ENCODE measurements around the gene FAM184B.

The FAM184B gene

DNA sequence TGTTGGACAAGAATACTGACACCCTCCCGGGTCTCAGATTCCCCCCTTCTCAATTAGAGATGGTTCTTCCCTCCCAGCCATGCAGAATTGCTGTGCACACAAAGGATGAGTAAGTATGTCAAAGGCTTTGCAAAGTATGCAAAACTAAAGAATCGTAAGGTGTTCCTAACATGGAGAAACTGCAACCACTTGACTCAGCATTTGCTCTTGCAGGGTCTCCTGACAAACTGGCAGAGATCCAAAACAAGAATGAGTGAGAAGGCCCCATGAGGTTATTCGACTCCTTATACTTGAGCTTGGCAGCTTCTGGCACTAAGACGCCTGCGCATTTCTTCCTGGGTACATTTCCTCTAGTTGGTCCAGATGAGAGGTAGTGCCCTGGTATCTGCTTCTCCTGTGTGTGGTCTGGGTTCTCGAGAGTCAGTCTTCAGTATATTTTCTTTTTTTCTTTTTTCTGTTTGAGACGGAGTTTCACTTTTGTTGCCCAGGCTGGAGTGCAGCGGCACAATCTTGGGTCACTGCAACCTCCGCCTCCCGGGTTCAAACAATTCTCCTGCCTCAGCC, 8.2 kb downstream of the FAM184B start:
- no peak for DNase-seq (ENCODE audit: low read depth)

DNA sequence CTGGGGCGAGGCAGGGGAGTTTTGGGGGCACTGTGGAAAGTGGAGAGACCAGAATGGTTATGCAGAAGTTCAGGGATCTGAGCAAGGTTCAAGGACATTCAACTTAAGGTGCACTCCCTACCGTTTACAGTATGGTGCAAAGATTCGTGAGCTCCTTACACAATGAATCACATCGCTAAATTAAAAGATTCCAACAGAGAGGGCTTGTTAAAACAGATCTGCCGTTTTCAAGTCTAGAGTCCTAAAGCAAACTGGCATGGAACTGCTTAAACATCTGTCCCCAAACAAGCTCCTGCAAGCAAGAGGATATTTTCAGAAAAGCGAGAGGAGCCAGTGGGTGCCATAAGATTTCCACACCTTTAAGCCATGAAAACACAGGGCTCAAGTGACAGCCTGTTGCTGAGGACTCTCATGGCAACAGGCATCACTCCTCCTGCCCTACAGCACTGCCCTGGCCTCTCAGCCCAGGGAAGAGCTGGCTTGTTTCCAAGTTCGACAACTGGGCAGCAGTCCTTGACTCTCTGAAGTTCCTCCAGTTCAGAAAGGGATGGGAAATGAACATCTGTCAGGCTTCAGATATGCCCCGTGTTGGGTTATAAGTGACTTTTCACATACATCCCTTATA, 10.0 kb downstream of the FAM184B start:
- no peak for DNase-seq (ENCODE audit: low read depth)

DNA sequence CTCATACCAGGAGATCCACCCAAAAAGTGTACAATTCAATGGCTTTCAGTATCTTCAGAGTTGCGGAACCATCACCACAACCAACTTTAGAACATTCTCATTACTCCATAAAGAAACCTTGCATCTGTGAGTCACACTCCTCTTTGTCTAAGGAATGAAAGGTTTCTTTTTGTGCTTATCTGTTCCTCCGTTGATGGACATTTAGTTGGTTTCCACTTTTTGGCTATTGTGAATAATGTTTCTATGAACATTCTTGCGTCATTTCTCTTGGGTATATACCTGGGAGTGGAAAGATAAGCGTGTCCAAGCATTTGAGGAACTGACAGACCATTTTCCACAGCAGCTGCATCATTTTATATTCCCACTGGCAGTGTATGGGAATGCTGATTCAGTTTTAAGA, 10.6 kb downstream of the FAM184B start:
- DNase-seq (ENCODE audit: low read depth): no peak

DNA sequence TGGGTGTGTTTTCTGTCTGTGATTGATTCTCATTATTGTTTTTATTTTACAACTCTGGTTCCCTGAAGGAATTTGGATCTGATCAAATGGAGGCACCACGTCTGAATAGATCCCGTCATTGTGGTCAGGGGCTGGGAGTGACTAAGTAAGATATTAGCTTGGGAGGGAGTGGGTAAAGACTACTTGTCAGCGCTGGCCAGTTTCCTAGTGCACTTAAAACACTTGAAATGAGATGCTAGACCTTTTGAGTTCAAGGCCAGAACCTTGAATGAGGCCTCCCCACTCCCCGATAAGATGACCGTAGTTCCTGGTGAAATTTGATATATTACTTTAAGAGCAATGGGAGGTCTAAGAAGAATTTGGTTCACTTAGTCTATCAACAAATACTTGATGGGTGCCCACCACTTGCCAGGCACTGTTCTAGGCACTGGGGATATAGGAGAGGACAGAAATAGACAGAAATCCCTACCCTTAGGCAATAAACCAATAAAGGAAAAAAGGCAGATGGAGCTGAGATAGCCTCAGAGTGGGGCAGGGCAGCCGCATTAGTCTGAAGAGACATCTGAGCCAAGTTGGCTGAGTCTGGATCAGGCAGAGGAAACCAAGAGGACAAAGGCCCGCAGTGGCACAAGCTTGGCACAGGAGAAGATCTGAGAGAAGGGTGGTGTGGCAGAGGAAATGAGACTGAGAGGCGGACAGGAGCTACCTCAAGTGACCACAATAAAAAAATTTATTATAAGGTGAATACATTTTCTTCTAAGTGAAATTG, 11.8 kb downstream of the FAM184B start:
- no peak for DNase-seq (ENCODE audit: low read depth)

DNA sequence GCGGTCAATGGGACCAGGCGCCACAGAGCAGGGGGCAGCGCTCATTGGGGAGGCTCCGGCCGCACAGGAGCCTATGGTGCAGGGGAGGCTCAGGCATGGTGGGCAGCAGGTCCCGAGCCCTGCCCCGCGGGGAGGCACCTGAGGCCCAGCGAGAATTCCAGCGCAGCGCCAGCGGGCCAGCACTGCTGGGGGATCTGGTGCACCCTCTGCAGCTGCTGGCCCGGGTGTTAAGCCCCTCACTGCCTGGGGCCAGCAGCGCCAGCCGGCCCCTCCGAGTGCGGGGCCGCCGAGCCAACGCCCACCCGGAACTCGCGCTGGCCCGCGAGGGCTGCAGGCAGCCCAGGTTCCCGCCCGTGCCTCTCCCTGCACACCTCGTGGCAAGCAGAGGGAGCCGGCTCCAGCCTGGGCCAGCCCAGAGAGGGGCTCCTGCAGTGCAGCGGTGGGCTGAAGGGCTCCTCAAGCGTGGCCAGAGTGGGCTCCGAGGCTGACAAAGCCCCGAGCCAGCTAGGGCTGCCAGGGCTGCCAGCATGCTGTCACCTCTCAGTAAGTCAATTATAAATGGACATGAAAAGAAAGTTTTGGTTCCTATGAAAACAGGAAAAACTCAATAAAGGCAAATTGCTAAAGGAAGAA, 14.5 kb downstream of the FAM184B start:
- DNase-seq (ENCODE audit: low read depth): no peak

DNA sequence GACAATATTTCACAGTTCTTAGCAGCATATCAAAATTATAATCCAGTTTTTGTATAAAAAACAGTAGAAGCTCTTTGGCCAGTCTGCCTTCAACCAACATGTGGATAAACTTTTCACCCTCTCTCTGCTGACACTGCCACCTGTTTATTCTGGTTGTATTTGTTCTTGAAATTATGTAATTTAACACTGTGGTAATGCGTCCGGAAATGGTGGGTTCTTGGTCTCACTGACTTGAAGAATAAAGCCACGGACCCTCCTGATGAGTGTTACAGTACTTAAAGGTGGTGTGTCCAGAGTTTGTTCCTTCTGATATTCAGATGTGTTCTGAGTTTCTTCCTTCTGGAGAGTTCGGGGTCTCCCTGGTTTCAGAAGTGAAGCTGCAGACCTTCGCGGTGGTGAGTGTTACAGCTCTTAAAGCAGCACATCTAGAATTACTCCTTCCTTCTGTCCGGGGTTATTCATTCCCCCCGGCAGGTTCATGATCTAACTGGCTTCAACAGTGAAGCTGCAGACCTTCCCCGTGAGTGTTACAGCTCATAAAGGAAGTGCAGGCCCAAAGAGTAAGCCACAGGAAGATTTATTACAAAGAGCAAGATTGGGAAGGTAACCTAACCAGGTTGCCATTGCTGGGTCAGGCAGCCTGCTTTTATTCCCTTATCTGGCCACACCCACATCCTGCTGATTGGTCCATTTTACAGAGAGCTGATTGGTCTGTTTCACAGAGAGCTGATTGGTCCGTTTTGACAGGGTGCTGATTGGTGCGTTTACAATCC, 15.7 kb downstream of the FAM184B start:
- no peak for DNase-seq (ENCODE audit: low read depth)

DNA sequence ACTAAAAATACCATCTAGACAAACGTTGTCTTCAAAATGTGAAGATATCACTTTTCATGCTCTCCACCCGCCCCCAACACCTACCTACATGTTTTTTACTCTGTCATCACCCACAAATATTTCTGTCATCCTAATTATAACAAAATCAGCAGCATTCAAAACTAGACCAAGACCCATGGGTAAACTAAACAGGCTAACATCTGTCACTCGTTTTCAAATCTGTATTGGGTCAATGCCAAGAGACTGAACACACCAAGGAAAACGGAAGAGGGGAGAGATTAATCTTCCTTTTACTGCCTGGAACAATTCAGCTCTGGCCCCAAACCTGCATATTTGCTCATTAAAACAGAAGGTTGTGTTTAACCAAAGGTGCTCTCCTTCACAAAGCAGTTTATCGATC, 17.5 kb downstream of the FAM184B start:
- DNase-seq (ENCODE audit: low read depth): no peak

DNA sequence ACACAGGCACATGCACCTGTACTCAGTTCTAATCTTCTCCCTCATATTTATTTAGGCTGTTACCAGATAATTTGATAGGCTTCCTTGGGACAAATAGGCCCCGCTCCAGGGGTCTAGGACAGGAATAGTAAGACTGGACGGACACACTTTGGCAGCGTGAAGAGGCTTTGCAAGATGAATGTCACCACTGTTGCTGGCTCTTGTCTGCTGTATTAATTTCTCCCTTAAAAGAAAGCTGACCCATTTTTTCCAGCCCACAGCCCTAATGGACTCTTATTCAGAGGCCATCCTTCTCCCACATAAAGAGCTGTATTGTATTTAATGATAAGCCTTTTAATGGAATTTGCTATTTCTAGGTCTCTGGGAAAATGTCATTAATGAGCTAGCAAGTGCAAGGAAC, 18.0 kb downstream of the FAM184B start:
- DNase-seq (ENCODE audit: low read depth): no peak

DNA sequence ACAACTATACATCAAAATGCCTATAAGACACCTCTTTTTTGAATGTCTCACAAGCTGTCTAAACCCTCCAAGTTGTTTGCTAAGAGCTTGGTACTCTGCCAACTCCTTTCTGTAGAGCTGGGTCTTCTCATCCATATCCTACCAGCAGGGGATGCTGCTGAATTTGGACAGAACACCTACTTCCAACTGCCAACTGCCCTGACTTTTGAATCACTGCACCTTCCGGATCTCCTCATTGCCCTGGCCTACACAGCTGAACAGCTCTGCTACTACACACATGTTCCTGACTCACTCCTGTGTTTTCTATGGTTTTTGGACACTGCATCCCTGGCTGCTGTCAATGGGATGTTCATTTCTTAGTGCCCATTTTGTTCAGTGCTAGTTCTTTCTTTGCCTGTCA, 18.7 kb downstream of the FAM184B start:
- DNase-seq (ENCODE audit: low read depth): no peak

DNA sequence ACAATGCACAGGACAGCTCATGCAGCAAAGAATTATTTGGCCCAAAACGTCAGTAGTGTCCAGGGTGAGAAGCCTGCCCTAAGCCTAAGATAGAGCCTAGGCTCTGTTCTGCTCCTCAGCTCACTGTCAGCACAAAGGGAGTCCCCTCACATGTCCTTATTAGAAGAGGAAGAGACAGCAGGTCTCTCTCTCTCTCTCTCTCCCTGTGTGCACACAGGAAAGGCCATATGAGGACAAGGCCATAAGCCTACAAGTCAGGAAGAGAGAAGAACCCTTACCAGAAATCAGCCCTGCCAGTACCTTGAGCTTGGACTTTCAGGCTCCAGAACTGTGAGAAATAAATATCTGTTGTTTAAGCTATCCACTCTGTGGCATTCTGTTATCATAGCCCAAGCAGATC, 20.4 kb downstream of the FAM184B start:
- DNase-seq (ENCODE audit: low read depth): no peak

DNA sequence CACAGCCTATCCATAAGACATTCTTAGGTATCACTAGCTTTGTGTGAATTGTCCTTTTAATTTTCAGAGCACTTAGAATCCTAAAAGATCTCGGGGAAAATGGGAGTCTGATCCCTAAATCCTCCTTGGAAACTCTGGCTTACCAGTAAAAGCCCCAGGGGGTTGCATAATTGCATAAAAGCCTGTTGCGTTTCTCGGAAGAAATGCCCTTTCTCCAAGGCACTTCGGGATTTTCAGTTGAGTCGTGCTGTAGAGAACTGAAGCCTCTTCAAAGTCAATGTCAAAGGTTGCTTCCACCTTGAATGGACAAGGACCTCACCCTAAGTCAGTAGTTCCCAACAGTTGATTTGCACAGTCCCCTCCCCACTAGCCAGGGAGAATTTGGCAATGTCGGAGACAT, 20.8 kb downstream of the FAM184B start:
- no peak for DNase-seq (ENCODE audit: low read depth)

DNA sequence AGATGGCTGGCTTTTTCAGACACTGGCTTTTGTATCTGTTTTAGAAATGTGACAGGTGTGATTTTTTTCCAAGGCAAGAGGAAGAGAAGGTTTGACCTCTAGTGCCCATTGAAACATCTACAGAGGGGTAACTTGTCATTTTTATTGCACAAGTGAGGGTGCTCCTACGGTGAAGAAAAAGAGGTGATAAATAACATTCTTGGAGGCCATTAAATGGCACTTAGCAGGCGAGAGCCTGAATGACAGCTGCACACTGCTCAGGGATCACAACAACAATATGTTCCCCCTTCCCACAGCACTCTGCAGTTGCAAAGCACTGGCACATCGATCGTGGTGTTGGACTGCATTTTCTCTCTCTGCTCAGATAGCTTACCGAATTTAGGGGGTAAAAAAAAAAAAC, 22.9 kb downstream of the FAM184B start:
- no peak for DNase-seq (ENCODE audit: low read depth)

DNA sequence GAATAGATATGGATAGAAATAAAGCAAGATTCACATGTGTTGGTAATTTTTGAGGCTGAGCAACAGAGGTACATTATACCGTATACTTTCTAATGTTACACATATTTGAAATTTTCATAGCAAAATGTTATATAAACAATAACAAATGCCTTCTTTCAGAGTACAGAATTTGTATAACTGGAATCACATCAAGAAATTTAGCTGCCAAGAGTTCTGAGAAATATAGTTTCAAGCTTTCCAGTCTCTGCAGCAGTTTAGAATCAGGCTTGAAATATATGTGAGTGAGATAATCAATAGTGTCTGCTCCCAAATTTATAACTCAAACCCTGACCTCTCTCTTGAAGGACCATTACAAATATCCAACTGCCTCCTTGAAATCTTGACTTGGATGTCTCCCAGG, 23.8 kb downstream of the FAM184B start:
- no peak for DNase-seq (ENCODE audit: low read depth)

DNA sequence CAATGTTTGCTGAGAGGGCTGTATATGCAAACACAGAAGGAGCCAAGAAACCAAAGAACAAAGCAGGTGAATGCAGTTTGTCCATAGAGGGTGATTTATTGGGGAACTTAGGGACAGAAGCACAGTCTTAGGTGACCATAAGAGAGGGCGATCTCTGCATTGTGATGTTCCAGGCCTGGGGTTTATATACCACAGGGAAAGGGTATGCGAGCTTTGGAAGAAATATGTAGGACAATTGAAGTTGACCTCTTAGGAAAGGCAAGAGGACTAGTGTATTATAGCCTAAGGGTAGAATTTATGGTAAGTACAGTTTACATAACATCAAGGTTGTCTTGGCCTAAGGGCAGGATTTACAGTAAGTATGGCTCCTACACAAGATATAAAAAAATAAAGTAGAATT, 27.8 kb downstream of the FAM184B start:
- DNase-seq (ENCODE audit: low read depth): no peak

DNA sequence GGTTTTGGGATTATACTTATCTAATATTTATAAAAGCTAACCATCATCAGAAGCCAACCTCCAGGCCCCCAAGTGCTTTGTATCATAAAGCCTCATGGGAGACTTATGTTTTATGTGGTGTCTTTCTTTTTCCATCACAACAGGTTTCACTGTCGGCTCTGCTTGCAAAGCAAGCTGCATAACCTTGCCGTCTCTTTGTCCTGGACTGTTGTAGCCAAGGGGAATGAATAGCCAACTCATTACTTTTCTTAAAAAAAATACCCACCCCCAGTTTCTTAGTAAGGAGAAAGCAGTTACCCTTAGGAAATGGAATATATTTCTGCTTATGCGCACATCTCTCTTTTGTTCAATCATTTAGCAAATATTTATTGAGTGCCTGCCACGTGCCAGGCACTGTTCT, 40.7 kb downstream of the FAM184B start:
- DNase-seq (ENCODE audit: low read depth): no peak

DNA sequence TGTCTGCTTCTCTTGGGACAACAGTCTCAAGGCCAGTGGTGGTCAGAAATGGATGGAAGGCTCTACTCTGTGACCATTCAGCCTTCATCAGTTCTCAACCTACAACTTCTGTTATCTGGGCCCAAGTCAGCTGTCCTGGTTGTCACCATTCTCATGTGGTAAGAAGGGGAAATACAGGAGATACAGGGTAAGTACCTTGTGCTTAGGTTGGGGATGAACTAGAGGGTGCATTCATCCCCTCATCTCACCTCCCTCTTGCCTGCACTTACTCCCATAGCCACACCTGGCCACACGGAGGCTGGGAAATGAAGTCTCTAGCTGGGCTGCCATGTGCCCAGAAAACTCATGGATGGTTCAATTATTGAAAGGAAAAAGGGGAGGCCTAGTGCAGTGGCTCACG, 44.9 kb downstream of the FAM184B start:
- DNase-seq (ENCODE audit: low read depth): no peak

DNA sequence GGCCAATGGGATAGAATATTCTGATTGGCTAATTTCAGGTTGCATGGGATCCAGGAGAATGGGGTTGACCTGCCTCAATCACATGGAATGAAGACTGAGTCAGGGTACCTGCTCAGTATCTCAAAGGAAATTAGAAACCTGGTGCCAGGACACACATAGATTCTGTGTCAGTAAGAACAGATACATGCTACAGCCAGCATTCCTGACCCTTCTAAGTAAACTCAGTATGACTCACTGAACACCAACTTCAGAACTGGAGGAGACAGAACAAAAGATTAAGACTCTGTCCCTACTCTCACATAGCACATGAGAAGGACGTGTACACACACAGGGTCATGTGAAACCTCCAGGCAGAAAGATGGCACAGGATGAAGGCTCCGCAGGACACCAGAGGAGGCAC, 54.5 kb downstream of the FAM184B start:
- no peak for DNase-seq (ENCODE audit: low read depth)

DNA sequence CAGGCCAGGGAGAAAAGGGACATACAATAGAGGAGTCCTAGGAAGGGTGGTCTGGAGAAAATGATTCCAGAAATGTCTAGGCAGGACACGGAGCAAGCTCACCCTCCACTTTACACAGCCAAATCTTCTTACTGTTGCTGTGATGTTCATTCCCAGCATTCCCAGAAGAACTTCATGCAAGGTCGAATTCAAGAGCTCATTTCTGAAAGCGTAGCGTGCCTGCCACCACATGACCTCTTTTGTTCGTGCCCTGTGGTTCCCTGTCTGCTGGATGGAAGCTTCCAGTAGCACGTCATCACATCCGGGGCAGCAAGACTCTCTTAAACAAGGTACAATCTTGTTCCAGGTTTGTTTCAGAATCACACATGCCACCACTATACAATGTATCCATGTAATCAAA, 57.8 kb downstream of the FAM184B start:
- DNase-seq (ENCODE audit: low read depth): no peak

DNA sequence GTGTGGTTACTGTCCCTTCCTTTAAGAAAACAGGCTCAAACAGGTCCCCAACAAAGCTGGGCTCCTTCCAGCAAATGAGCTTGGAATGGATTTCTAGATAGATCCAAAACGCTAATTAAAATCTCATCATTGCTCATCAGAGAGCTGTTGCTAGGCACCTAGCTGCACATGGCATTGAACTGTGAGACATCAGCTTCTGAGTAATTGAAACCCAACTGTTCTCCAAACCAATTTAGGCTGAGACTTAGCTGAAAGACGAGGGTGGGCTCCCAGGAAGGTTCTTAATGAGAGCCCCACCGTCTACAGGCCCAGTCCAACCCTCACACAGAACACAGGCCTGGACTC, 59.1 kb downstream of the FAM184B start:
- no peak for DNase-seq (ENCODE audit: low read depth)

DNA sequence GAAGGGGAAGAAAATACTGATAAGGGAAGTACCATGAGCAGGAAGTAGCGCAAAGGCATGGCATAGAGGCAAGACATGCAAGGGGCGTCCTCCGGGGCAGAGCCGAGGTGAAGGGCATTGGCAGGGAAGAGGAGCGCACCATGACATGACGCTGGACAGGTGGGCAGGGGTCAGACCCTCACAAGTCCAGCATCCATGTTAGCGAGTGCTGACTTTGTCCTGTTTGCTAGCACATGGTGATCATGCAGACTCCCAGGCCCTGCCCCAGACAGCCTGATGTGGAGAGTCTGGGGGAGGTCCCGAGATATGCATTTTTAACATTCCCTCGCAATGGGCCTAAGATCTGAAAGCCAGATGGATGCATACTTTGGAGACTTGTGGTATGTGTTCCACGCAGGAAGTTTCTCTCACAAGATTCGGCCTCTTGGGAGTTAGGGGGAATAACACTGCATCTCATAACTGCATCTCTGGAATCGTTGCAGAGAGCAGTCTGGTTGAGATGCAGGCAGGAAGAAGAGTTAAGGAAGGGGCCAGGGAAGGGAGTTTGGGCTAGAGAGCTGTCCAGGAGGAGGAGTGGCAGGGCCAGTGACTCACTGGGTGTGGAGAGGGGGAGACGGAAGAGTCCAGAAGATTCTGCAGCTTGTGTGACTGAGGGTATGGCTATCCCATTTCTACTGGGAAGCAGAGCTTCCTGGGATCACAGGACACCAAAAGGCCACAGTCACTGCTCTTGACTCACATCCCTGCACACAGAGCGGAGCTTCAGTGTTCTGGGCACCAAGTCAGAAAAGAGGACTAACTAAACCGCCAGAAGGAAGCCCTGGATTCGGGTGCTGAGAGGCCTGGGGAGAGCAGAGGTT, 59.7 kb downstream of the FAM184B start:
- no peak for DNase-seq (ENCODE audit: low read depth)

DNA sequence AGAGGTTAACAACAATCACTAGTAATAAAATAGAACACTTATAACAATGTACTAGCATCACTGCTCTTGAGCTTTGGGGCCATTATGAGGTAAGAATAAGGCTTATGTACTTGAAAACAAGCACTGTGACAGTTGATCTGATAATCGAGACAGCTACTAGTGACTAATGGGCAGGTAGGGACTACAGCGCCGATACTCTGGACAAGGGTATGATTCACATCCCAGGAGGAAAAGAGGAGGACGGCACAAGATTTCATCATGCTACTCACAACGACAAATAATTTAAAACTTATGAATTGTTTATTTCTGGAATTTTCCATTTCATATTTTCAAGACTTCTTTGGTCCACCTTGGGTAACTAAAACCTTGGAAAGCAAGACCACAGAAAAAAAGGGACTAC, 62.3 kb downstream of the FAM184B start:
- DNase-seq (ENCODE audit: low read depth): no peak

DNA sequence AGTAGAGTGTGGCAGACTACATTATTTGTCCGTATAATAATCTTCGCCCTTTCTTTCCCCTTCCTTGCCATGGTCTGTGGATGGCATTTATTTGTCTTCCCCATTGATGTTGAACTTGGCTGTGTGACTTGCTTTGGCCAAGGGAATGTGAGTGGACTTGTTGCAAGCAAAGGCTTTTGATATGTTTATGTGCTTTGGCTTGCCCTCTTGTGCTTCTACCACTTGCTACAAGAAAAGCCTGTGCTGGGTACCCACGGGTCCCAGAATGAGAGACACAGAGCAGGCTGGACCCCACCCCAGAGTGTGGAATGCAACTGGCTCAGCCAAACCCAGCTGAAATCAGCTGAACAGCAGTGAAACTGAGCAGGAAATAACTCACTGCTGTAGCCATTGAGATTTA, 63.0 kb downstream of the FAM184B start:
- no peak for DNase-seq (ENCODE audit: low read depth)
